GM18505 (cell line): ENCODE data around the gene ATF3.
"Not testable (repeated sequence)": the region's sequence is repeated elsewhere in the genome, so short reads cannot be mapped to it uniquely, and the experiment has no call there.

Experiments used
- ATAC-seq: cut with Tn5 transposase; IDR thresholded peaks from one replicate; pipeline ENCODE4 v1.9.1; 2021; ENCODE audit not compliant: unreplicated experiment
- POLR2A ChIP-seq: IDR thresholded peaks from 4 replicates; pipeline ENCODE4 v1.6.1; 2011; ENCODE audit warnings: borderline replicate concordance; ENCODE audit not compliant: insufficient read depth, insufficient read length; ENCODE audit errors: extremely low read depth

The ATF3 gene

DNA sequence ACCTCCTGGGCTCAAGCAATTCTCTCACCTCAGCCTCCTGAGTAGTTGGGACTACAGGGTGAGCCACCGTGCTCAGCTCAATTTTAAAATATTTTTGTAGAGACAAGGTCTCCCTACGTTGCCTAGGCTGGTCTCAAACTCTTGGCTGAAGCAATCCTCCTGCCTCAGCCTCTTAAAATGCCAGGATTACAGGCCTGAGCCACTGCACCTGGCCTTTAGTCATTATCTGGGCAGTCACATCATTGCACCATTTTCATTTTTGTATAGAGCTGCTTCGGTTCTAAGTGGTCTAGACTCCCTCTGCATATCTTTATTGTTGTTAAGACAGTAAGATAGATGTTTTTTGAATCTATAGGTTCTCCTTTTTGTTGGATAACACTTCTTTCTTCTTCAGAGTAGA lies 39.9 kb downstream of the ATF3 start:
- no peak for TF ChIP-seq POLR2A
- ATAC-seq: no peak

GRCh38 chr1:212649020-212649419 lies 40.5 kb downstream of the ATF3 start:
- no peak for TF ChIP-seq POLR2A
- no peak for ATAC-seq

GRCh38 chr1:212650228-212650627 lies 41.7 kb downstream of the ATF3 start:
- no peak for ATAC-seq
- no peak for TF ChIP-seq POLR2A

DNA sequence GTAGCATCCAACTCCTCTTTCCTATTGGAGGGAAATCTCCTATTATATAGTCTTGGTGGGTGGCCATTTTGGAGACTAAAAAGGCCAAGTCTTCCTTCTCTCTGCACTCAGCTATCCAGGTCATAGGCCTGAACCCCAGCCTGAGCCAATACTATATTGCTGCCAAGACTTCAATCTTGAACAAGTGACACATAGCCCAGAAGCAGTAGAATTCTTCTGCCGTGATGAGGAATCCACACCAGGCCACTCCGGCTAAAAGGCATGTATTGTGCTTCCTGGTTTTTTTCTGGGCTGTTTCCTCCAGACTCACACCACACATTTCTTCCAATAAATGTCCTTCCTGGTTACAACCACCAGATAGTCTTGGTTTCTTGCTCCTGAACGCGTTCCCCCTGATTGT lies 43.0 kb downstream of the ATF3 start:
- no peak for ATAC-seq
- no peak for TF ChIP-seq POLR2A

GRCh38 chr1:212651977-212652376 lies 43.4 kb downstream of the ATF3 start:
- ATAC-seq: no peak
- TF ChIP-seq POLR2A: no peak

DNA sequence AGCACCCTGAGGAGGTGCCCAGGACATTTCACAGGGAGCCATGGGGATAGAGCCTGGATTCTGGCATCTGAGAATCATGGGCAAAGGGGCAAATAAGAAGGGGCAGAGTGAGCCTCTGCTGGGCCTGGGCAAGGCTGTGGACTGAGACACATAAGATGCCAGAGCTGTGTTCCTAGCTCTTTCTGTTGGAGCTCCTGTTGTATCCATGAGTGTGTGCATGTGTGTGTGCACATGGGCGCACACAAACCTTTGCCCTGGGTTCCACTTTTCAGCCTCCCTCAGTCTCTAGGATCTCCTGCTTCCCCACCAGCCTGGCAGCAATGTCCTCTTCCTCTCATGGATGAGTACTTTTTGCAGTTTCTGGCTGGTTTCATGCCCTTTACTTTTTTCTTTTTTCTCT lies 44.0 kb downstream of the ATF3 start:
- no peak for ATAC-seq
- TF ChIP-seq POLR2A: no peak

- no peak for TF ChIP-seq POLR2A
- no peak for ATAC-seq
Observed at GRCh38 chr1:212655668-212656440, 47.3 kb downstream of the ATF3 start.

GRCh38 chr1:212656730-212657129 lies 48.2 kb downstream of the ATF3 start:
- no peak for ATAC-seq
- TF ChIP-seq POLR2A: no peak

- not testable (repeated sequence) for ATAC-seq
Observed at GRCh38 chr1:212658250-212658649, 49.7 kb downstream of the ATF3 start.

DNA sequence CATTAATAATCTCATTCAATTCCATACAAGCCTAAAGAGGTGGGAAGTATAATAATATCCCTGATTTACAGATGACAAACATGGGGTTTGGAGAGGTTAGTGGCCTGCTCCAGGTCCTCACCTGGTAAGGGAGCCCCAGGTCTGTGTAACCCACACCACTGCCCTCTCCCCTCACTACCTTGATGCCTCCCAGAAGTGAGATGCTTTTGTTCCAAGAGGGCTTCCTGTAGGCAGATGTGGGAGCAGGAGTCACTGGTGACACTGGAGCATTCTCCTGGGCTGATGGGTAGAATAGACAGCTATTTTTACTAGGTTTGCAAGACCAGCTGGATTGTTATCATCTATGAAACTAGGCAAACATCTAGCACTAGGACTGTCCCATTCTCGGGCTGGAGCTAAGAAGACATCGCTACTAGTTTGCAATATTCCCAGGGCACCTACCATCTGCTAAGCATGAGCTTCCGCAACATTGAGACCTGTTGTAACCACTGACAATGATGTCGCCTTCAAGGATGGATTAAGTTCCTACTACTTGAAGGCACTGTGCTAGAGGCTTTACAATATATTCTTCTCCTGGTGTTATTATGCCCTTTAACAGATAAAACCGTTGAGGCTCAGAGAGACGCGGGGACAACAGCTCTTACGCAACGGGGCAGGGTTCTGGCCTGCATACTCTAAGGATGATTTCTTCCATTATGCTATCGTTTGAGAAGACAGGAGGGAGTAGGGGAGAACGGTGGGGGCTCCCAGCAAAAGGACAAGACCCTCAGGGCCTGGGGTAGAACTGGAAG lies 56.0 kb downstream of the ATF3 start:
- no peak for ATAC-seq
- TF ChIP-seq POLR2A: no peak

- no peak for TF ChIP-seq POLR2A
- ATAC-seq: peak; percentile 80
Observed at GRCh38 chr1:212665241-212666115, 56.9 kb downstream of the ATF3 start.

GRCh38 chr1:212666116-212666775 lies 57.7 kb downstream of the ATF3 start:
- ATAC-seq: no peak
- TF ChIP-seq POLR2A: no peak
